ENCODE measurements around the gene DYNLRB2.

The DYNLRB2 gene

DNA sequence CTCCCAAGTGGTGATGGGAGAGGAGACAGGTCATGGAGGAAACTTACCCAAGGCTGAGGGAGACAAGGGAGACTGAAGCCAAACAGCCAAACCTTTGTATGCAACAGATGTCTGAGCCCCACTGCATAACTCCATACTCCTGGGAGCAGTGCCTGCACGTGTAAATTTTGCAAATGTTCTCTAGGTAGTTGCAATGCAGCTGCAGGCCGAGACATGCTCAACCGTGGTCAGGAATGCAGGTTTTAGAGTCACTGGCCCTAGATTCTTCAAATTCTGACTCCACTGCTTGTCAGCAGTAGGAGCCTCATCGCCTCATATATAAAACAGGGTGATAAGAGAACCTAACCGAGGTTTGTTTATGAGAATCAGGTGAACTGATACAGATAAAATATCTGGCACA is 11.5 kb downstream of the DYNLRB2 start:
- DNase-seq (ENCODE audit: low read depth), result no peak

DNA sequence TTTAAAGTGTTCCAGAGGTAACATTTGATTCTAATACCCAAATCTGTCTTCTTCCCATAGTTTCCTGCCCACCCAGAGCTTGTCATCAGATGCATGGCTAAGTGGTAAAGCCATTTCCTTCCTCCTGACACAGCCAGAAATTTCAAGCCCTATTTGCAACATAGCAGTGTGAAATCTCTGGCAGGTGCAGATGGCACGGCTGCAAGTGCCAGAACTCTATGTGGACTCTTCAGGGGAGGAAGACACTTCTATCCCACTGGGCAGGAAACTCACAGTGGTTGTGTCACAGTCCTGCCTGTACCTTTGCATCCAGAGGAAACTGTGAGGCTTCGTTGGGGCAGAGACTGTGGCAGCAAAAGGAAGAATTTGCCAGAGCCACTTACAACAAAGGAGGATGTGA is 13.2 kb downstream of the DYNLRB2 start:
- DNase-seq (ENCODE audit: low read depth), result no peak

DNA sequence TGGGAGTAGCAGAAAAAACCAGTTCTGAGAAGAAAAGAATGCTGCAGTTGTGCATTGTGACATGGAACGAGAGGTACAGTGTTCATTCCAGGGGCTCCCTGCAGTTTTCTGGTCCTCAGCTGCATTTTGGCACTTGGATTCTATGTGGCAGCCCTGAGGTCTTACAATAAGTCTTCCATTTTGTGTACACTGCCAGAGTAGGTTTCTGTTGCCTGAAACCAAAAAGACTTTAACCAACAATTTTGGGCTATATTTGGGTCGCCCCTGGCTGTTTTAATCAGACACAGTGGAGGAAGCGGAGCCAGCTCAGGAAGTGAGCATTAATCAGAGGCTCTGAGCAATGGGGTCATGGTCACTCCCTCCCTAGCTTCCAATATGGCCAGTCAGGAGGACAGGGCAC is 15.7 kb downstream of the DYNLRB2 start:
- DNase-seq (ENCODE audit: low read depth), result no peak

DNA sequence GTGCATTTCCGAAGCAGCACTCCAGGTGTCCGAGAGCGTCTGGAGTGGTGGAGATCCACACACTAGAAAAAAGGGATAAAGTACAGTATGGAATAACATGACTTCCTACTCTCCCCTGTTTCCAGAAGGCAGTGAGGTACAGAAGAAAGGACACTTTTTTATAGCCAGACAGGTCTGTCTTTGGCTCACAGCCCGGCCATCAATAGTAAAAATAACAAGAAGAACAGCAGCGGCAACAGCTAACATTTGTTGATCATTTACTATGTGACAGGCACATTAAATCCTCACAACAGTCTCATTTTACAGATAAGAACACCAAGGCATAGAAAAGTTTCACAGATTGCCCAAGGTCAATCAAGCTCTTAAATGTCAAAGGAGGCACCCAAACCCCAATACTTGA is 16.2 kb downstream of the DYNLRB2 start:
- DNase-seq (ENCODE audit: low read depth), result no peak

DNA sequence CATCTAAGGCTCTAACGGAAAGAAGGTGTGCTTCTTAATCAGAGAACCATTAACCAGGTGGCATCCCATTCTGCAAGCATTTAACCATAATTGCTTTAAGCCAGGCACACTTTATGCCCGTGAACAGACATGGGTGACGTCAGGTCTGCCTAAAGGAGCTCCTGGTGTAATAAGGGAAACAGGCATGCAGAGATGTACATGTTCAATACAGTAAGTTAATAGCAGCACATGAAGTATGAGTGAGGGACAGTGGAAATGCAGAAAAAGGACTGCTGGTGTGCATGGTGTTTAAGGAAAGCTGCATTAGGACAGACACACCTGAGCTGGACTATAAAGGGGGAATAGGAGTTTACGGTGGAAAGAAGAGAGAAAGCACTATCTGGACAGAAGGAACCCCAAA is 18.6 kb downstream of the DYNLRB2 start:
- DNase-seq (ENCODE audit: low read depth), result no peak

DNA sequence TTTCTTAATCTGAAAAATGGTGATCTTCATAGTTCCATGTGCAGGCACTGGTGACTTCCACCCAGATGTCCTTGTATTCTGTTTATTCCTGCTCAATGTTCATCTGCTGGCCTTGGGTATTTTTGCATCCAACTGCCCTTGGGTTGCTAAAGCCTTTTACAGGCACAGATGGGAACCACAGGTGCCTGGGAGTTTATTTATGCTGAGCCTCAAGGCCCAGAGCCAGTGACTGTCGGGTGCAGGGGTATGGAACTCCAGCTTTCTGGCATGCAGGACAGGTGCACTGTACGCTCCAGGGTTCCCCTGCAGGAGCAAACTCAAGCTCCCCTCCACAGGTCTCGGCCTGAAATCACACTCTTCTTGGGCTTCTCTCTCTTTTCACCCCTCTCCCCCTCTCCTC is 22.3 kb downstream of the DYNLRB2 start:
- no peak for DNase-seq (ENCODE audit: low read depth)

DNA sequence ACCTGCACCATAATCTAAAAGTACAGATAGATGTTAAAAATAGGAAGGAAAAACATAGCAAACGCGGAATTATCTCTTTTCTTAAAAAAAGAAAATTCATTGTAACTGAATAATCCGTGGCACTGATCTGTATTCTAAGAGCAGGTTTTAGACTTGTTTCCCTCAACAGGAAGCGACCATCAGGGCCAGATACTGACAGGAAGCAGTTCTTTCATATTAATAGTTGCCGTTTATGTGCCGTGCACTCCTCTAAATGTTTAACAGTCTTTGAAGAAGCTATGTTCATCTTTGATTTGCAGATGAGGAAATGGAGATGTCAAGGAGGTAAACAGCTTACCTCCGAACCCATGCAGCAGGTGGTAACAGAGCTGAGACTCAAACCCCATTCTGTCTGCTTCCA is 23.6 kb downstream of the DYNLRB2 start:
- DNase-seq (ENCODE audit: low read depth), result no peak

DNA sequence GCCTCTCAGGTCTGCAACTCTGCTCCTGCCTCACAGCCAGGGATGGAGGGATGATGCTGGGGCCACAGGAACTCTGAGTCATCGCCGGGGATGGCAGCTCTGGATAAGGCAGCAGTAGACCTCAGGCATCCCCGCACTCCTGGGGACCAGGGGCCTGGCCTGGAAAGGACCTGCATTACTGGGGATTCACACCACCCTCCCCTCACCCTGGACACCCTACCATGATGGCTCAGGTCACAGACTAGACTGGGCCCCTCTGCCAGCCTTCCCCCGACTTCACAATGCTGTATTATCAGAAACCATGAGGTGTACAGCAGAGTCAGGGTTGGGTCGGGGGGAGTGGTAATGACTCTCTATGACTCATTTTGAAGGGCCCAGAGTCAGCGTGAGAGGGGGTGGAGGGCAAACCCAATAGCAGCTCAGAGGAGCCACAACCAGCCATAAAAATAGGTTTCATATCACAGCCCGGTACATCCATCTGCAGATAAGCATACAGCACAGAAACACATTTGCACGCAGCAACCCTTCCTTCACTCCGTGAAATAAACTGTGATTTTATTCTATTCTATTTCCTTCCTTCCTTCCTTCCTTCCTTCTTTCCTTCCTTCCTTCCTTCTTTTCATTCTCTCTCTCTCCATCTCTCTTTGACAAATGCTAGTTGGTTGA is 28.8 kb downstream of the DYNLRB2 start:
- peak; percentile 64 for DNase-seq (ENCODE audit: low read depth)

DNA sequence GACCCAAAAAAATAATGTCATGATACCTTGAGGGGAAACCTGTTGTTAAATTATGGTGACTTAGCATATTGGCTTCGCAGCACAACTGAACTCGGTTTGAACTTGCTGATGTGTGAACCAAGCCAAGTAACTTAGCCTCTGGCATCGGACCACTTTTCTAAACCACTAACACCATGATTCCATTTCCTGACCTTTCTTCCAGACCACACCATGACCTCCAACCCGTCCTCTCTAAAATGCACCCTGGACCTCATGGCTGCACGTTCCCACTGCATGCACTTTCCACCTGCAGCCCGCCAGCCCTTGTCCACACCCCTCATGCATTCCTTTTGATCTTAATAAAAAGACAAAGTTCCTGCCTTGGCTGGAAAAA is 29.3 kb downstream of the DYNLRB2 start:
- DNase-seq (ENCODE audit: low read depth), result no peak

DNA sequence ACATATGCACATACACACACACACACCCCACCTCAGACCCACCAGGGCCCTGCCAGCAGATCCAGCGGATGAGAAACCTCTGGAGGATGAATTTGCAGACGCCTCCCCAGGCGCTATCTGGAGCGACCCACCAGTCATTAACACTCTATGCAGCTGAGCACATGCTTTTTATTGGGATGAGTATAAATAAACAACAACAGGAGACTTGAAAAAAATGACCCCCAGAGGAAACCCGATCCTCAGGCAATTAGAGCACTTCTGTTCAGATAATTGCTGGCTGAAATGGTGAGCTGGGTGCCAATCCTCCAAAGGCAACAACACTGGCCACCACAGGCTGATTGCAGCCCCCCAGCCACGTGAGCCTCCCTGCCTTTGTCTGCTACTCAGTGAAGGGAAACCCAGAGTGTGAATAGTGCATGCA is 32.9 kb downstream of the DYNLRB2 start:
- no peak for DNase-seq (ENCODE audit: low read depth)

DNA sequence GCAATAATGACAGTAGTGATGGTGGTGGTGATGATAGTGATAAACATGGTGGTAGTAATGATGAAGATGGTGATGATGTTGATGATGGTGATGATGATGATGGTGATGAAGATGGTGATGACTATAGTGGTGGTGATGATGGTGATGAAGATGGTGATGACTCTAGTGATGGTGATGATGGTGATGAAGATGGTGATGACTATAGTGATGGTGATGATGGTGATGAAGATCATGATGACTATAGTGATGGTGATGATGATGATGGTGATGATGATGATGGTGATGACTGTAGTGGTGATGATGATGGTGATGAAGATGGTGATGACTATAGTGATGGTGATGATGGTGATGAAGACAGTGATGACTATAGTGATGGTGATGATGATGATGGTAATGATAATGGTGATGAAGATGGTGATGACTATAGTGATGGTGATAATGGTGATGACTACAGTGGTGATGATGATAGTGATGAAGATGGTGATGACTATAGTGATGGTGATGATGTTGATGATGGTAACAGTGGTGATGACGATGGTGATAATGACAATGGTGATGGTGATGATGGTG is 35.6 kb downstream of the DYNLRB2 start:
- DNase-seq (ENCODE audit: low read depth), result no peak

DNA sequence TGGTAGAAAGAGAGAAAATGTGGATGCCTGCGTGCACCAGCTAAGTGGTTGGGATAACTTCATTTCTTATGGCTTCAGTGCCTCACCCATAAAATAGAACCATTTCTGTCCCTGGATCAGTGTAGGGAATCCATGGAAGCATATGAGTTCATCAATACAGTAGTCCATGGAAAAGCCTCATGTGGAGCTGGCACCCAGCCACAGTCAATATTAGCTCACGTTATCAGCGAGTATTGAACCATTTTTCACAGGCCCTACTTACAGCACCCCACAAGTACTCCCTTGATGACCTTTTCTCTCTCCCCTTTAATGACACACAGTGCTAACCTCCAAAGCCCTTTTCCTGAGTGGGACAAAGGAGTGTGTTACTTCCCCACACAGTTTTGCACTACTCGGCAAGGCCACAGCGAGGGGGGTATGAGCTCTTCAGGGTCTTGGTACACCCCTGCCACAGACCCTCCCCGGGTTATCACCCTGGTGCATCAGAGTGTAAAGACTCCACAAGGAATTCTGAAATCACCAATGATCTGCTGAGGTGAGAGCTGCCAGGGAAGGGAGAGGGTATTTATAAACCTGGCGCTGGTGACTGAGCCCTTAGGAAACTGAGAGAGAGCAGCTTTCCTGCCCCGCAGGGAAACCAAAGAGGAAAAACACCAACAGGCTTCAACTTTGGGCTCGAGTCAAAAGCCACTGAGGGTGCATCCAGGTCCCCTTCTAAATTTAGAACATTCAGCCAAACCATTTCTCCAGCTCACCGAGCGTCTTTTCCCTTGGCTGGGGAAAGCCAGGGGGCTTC is 36.9 kb downstream of the DYNLRB2 start:
- DNase-seq (ENCODE audit: low read depth), result no peak

DNA sequence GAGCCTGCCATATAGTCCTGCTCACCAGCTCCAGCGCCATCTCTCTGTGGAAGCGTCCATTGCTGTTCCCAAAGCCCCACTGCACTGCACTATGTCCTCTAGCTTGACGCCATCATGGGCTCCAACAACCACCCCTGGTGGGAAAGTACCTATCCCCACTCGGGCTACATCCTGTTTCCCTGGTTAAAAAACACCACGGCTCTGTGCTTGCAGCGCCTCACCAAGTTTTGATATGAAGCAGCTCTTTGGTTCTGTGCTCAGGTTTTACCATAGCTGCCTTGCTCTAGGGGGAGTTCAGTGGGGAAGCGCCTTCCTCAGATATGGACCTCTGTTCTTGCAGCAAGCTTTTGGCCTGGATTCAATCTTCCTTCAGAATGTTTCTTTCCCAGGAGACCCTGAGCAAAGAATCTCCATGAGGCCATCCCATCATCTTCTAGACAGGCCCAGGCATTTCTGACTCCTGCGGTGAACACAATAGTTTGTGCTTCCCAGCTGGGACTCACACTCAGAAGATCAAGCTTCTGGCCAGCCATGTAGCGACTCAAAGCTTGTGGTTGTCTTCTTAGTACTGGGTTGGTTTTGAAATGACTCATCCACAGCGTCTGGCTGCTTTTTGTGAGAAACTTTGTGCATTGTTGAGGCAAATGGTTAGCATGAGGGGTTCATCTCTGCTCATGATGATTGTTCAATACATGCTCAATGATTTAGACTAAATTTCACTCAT is 39.5 kb downstream of the DYNLRB2 start:
- DNase-seq (ENCODE audit: low read depth), result peak; percentile 37

DNA sequence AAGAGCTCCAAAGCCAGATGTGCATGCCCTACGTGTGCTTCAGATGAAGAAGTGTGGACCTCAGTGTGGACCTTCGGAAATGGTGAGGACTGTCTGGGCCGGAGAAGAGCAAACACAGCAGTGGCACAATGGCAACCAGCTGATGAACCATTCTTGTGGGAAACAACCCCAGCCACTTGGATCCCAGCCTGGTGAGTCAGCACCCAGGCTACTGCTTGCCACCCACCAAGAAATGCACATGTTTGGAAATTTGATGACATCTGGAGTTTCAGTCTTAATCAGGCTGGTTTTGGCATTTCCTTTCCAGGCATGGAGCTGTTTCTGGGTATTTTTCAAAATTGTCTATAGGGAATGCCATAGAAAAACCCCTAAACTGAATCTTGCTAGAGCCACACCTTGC is 42.7 kb downstream of the DYNLRB2 start:
- no peak for DNase-seq (ENCODE audit: low read depth)

DNA sequence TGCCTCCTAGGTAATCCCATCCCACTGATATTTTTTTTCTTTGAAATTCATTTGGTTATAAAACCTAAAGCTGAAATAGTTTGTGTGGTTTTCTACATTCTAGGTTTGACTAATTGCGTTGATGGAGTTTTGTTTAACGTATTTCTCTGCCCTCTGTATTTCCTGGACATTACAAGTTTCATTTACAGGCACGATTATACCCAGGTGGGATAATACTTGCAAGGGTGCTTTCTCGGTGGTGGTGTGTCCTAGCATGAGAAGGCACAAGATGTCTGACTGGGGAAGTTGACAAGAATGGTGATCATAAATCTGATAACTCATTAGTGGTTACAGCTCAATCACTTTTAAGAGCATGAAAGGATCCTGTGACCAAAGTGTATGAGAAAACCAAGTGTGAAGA is 45.0 kb downstream of the DYNLRB2 start:
- no peak for DNase-seq (ENCODE audit: low read depth)

DNA sequence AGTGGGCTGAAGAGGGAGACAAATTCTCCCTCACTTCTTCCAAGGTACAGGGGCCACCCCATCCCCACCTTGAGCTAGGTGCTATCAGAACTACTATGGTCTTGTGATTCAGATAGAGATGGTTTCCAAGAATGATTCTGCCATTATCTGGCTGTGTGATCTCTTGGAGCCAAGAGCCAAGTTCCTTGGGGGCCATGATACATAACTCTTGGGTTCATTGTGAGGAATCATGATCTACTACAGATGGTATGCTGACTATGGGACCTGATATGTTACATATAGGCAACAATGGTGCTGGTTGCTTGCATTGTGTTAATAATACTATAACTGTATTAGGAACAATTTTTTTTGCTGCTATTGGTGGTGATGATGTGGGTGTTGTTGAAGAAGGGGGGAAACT is 45.7 kb downstream of the DYNLRB2 start:
- no peak for DNase-seq (ENCODE audit: low read depth)

DNA sequence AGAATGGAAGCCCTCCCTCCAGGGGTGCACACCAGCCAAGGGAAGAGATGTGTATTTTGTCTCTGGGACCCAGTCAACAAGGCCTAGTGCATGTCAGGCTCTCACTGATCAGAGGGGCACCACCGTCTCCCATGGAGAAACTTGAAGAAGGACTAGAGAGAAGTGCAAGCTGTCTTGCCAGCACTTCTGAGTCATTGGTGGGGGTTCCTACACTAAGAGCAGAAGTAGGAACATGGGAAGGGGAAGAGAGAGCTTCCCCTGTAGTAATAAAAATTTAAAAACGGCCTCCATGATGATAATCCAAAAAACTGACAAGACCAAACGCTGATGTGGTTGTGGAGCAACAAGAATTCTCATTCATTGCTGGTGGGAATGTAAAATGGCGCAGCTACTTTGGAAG is 46.3 kb downstream of the DYNLRB2 start:
- no peak for DNase-seq (ENCODE audit: low read depth)

DNA sequence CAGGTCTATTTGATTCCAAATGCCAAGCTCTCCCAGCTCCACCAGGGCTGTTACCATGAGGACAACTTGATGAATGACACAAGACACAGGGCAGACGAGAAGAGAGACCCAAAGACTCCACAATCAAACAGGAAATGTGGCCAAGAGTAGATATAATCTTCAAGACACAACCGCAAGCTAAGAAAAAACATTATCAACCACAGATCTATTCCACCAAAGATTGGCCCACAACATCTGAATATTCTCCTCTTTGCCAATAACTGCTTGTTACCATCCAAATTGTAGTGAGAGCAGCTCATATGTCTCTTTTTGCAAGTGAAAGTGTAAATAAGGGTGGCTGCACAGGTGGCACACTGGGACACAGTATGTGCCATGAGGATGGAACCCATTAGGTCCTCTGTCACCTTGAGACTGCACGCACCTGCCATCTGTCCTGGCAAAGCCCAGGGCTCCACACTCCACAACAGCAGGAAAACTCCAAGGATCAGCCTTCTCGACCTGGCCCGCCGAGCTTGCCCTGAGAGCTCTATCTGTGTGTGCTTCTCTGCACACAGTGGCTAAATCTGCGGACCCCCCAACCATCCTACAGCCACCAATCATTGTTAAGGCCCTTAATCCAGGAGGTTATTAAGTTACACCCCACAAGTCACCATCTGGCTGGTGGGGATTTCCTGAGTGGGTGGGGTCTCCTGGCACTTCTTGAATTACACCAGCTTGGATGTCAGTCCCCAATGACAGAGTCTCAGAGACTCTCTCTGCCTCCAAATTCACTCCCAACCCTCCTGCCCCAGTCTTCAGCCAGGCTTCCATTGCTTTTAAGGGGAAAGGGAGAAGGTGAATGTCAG is 50.5 kb downstream of the DYNLRB2 start:
- DNase-seq (ENCODE audit: low read depth), result no peak

DNA sequence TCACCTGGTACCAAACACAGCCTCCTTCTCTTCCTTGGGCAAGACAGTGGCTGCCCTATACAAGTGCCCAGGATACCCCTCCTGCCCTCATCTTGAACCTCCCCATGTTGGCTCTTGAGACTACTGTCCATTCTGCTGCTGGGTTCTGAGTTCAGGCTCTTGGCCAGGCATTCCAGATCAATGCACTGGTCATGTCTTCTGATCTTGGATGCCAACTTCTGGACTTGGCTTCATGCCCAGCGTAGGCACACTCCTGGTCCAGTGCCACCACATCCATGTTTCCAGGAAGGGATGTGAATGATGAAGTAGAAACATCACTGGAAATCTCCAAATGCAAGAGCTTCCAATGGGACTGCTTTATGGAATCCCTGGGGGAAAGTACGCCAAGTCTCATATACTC is 51.5 kb downstream of the DYNLRB2 start:
- DNase-seq (ENCODE audit: low read depth), result no peak

DNA sequence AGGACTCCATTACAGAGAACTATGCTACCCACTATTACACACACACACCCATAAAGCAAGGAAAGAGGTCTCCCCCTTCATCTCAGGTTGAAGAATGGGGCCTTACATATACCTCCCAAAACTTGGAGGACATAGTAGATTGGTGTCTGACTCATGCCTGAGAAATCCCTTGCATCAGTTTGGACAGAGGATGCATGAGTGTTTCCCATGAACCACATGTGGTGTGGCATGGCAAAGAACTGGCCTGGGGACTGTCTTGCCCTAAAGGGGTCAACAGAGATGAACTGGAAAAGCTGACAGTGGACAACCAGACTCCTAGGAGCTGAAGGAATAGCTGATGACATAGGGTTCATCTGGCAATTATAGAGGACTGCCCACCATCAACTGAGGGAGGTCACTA is 54.0 kb downstream of the DYNLRB2 start:
- no peak for DNase-seq (ENCODE audit: low read depth)

DNA sequence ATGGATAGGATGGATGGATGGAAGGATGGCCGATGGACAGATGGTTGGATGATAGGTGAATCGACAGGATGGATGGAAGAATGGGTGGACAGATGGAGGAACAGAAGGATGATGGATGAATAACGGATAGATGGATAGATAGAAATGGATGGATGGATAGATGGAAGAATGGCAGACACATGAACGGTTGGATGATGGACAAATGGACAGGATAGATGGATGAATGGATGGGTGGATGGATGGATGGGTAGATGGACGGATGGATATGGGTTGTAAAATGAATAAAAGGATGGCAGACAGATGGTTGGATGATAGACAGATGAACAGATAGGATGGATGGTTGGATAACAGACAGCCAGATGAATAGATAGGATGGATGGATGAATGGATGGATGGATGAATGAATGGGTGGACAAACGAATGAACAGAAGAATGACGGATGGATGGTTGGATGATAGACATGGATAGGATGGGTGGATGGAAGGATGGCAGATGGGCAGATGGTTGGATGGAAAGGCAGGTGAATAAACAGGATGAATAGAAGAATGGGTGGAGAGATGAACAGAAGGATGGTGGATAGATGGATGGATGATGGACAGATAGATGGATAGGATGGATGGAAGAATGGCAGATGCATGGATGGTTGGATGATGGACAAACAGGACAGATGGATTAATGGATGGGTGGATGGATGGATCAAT is 55.9 kb downstream of the DYNLRB2 start:
- DNase-seq (ENCODE audit: low read depth), result no peak

Data from stimulated activated CD4-positive, alpha-beta T cell treated with anti-CD3 and anti-CD28 coated beads, Interleukin-2, amount 100 ng/mL, for 4 hours (primary cell).